ENCODE measurements around the gene ZNF284.
"Not testable (repeated sequence)": the region's sequence is repeated elsewhere in the genome, so short reads cannot be mapped to it uniquely, and the experiment has no call there.

Gene ZNF284

DNA sequence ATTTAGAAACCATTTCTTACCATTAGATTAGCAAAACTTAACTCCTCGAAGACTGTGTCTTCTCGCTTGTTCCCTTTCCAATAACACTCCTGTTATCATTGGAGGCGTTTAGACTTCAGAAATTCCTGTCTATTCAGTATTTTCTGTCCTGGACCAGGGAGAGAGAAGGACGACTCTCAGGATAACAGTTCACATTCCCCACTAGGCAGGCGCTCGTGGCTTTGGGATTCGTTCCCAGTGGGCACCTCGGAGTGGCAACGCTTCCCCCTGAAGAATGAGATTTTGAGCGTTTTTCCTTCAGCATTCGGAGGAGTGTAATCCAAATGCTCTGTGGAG is 40.8 kb downstream of the ZNF284 start:
- no peak for DNase-seq

DNA sequence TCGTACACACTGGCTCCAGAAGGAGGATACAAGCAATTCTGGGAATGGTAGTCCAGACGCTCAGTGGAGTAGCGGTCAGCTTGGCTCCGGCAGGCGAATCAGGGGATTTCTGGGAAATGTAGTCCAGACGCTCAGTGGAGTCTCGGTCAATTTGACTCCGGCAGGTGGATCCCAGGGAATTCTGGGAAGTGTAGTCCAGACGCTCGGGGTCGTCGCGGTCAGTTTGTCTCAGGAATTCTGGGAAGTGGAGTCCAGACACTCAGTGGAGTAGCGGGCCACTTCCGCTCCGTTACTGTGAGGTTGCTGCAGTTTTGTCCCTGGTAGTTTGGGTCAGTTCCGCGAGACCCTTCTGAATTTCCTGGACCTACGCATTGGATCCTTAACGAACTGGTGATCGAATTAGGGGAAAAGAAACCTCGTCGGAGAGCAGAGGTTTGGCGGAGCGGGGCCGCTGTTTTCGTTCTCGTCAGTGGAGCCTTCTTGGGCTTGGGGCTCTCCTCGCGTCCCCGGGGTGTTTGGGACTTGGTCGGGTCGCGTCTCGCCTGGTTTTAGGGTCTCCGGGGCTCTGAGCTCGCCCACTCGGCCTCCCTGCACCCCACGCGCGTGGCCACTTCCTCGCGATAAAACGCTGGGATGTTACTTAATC is 41.3 kb downstream of the ZNF284 start, which contains the start of gene ZNF225:
ZNF225 (plus strand) TSS at position 262 of the 646 bp plus-strand sequence. CDS start 2,429 bp downstream, outside the sequence.
- DNase-seq, result peak; percentile 49

DNA sequence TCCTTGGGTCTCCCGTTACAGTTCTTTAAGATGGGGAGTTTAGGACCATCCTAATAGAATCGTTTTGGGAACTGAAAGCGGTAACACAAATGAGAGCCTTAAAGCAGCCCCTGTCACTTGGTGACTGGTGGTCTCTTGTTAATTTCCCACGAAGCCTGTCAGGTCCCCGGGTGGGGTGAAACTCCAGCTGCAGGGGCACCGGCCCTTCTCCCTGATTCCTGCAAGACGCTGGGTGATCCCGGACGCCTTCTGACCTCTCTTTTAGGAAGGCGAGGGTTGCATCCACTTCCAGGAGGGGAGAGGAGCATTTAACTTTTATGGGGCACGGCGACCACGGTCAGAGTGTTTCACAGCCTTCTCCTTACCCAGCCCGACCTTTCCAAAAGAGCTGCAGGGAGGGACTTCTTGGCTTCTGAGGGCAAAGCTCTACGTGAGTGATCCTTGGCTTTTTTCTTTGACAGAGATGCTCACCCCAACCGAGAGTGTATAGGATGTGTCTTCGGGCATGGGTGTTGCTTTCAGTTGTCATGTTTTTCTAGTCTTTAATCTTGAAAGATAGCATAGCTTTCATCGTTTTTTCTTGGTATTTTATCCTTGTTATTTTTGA is 41.9 kb downstream of the ZNF284 start:
- no peak for DNase-seq

DNA sequence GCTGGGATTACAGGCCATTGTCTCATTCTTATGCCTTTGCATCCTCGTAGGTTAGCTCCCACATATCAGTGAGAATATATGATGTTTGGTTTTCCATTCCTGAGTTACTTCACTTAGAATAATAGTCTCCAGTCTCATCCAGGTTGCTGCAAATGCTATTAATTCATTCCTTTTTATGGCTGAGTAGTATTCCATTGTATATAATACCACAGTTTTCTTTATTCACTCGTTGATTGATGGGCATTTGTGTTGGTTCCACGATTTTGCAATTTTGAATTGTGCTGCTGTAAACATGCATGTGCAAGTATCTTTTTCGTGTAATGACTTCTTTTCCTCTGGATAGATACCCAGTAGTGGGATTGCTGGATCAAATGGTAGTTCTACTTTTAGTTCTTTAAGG is 49.2 kb downstream of the ZNF284 start:
- not testable (repeated sequence) for DNase-seq

DNA sequence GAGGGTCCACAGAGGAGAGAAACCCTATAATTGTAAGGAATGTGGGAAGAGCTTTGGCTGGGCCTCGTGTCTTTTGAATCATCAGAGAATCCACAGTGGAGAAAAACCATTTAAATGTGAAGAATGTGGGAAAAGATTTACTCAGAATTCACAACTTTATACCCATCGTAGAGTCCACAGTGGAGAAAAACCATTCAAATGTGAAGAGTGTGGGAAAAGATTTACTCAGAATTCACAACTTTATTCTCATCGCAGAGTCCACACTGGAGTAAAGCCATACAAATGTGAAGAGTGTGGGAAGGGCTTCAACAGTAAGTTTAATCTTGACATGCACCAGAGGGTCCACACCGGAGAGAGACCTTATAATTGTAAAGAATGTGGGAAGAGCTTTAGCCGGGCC is 60.0 kb downstream of the ZNF284 start:
- DNase-seq, result no peak
